Measurements from ENCODE around the gene CGREF1.
A peak's percentile ranks its signal among the peaks of the same experiment; 100 is the strongest.

Gene CGREF1

DNA sequence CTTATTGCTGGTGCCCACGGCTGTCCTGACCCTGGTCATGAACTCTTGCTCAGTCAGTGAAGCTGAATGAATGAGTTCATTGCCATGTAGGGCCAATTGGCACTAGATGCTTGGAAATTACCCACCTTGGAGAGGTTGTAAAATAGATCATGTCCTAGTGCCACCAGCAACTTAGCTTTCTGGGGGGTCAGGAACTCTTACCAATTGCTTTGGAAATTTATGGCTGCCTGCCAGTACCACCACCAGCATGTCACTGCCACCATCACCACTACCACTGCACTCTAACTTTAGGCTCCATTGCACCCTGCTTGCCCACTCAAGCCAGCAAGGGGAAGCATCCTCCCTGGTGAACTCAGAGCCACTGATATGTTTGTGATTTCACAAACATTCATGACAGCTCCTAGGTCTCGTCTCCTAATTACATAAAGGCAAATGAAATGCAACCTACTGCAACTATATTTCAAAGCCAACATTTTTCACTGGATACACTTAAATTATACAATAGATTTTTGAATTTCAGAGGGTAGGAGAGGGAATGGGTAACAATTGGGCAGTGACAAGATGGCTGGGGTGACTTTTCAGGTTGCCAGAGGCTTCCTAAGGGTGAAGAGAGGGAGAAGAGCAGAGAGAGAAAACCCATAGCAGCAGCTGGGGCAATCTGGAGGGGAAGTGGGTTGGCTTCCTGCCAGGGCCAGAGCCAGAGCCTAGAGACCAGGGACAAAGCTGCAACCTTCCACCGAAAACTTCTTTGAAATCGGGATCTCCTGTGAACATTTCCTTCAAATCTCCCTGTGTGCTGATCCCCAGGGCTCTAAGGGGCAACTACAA lies 44.0 kb downstream of the CGREF1 start:
- no peaks in the 10 kb centered on the region for H3K36me3 ChIP-seq (ENCODE audit: control insufficient read depth in 1 of 2, insufficient read depth in 2 of 2, low read length in 2 of 2)
- H3K4me1 ChIP-seq (ENCODE audit: control insufficient read depth in 1 of 2, insufficient read depth in 2 of 2, low read length in 2 of 2) = peaks cover 16 to 53% of the 10 kb centered on the region in 2 donors
- H3K27ac ChIP-seq (ENCODE audit: low read length) = no peak overlapping the region

GRCh38 chr2:27073782-27074181 lies 45.1 kb downstream of the CGREF1 start:
- Histone ChIP-seq H3K27ac (ENCODE audit: low read length) (peak overlapping the region; percentile 28), H3K36me3 (ENCODE audit: control insufficient read depth in 1 of 2, insufficient read depth in 2 of 2, low read length in 2 of 2) (peaks cover 6 to 8% of the 10 kb centered on the region in 2 donors), H3K9me3 (ENCODE audit: control insufficient read depth in 1 of 2, low read length in 2 of 2) (no peaks in the 10 kb centered on the region), H3K4me1 (ENCODE audit: control insufficient read depth in 1 of 2, insufficient read depth in 2 of 2, low read length in 2 of 2) (peaks cover 23 to 64% of the 10 kb centered on the region in 2 donors), H3K27me3 (ENCODE audit: low read depth, low read length) (no peaks in the 10 kb centered on the region), H3K4me3 (ENCODE audit: low read depth in 1 of 2, low read length in 2 of 2) (no peak overlapping the region)

More for the DNA sequence above, 44.0 kb downstream of the CGREF1 start:
- no peaks in the 10 kb centered on the region for H3K9me3 ChIP-seq (ENCODE audit: control insufficient read depth in 1 of 2, low read length in 2 of 2)
- no peaks in the 10 kb centered on the region for H3K27me3 ChIP-seq (ENCODE audit: low read depth, low read length)
- H3K4me3 ChIP-seq (ENCODE audit: low read depth in 1 of 2, low read length in 2 of 2) = no peak overlapping the region

- H3K27me3 ChIP-seq (ENCODE audit: low read depth, low read length) = no peaks in the 10 kb centered on the region
- peak overlapping the region; percentile 88 for H3K27ac ChIP-seq (ENCODE audit: low read length)
- peaks cover 8 to 16% of the 10 kb centered on the region in 2 donors for H3K36me3 ChIP-seq (ENCODE audit: control insufficient read depth in 1 of 2, insufficient read depth in 2 of 2, low read length in 2 of 2)
- peaks cover 23 to 73% of the 10 kb centered on the region in 2 donors for H3K4me1 ChIP-seq (ENCODE audit: control insufficient read depth in 1 of 2, insufficient read depth in 2 of 2, low read length in 2 of 2)
- peak overlapping the region in 1 of 2 donors; percentile 97 for H3K4me3 ChIP-seq (ENCODE audit: low read depth in 1 of 2, low read length in 2 of 2)
- no peaks in the 10 kb centered on the region for H3K9me3 ChIP-seq (ENCODE audit: control insufficient read depth in 1 of 2, low read length in 2 of 2)
Measured at GRCh38 chr2:27072920-27073319, 46.0 kb downstream of the CGREF1 start.

GRCh38 chr2:27071990-27072830 lies 46.7 kb downstream of the CGREF1 start:
- Histone ChIP-seq H3K36me3 (ENCODE audit: control insufficient read depth in 1 of 2, insufficient read depth in 2 of 2, low read length in 2 of 2) (peaks cover 8 to 23% of the 10 kb centered on the region in 2 donors), H3K9me3 (ENCODE audit: control insufficient read depth in 1 of 2, low read length in 2 of 2) (no peaks in the 10 kb centered on the region), H3K27me3 (ENCODE audit: low read depth, low read length) (no peaks in the 10 kb centered on the region), H3K4me3 (ENCODE audit: low read depth in 1 of 2, low read length in 2 of 2) (peak overlapping the region; percentile 60 to 97), H3K4me1 (ENCODE audit: control insufficient read depth in 1 of 2, insufficient read depth in 2 of 2, low read length in 2 of 2) (peaks cover 23 to 77% of the 10 kb centered on the region in 2 donors), H3K27ac (ENCODE audit: low read length) (peak overlapping the region; percentile 88)

GRCh38 chr2:27071277-27071989 lies 47.5 kb downstream of the CGREF1 start, which contains the start of gene OST4:
OST4 (minus strand) TSS chr2:27071654.
- Histone ChIP-seq H3K27me3 (ENCODE audit: low read depth, low read length) (no peaks in the 10 kb centered on the region), H3K4me1 (ENCODE audit: control insufficient read depth in 1 of 2, insufficient read depth in 2 of 2, low read length in 2 of 2) (peaks cover 23 to 73% of the 10 kb centered on the region in 2 donors), H3K27ac (ENCODE audit: low read length) (peak within 1 kb of the TSS; percentile 90), H3K4me3 (ENCODE audit: low read depth in 1 of 2, low read length in 2 of 2) (peak within 1 kb of the TSS; percentile 97 to 98), H3K9me3 (ENCODE audit: control insufficient read depth in 1 of 2, low read length in 2 of 2) (no peaks in the 10 kb centered on the region), H3K36me3 (ENCODE audit: control insufficient read depth in 1 of 2, insufficient read depth in 2 of 2, low read length in 2 of 2) (peaks cover 8 to 23% of the 10 kb centered on the region in 2 donors)

- Histone ChIP-seq H3K9me3 (ENCODE audit: control insufficient read depth in 1 of 2, low read length in 2 of 2) (no peaks in the 10 kb centered on the region), H3K36me3 (ENCODE audit: control insufficient read depth in 1 of 2, insufficient read depth in 2 of 2, low read length in 2 of 2) (peaks cover 8 to 23% of the 10 kb centered on the region in 2 donors), H3K27me3 (ENCODE audit: low read depth, low read length) (no peaks in the 10 kb centered on the region), H3K27ac (ENCODE audit: low read length) (peak overlapping the region; percentile 90), H3K4me3 (ENCODE audit: low read depth in 1 of 2, low read length in 2 of 2) (peak overlapping the region; percentile 97 to 98), H3K4me1 (ENCODE audit: control insufficient read depth in 1 of 2, insufficient read depth in 2 of 2, low read length in 2 of 2) (peaks cover 23 to 70% of the 10 kb centered on the region in 2 donors)
Measured at GRCh38 chr2:27070653-27071276, 48.2 kb downstream of the CGREF1 start.

- Histone ChIP-seq H3K36me3 (ENCODE audit: control insufficient read depth in 1 of 2, insufficient read depth in 2 of 2, low read length in 2 of 2) (peaks cover 13 to 27% of the 10 kb centered on the region in 2 donors), H3K27me3 (ENCODE audit: low read depth, low read length) (no peaks in the 10 kb centered on the region), H3K4me1 (ENCODE audit: control insufficient read depth in 1 of 2, insufficient read depth in 2 of 2, low read length in 2 of 2) (peaks cover 23 to 64% of the 10 kb centered on the region in 2 donors), H3K27ac (ENCODE audit: low read length) (peak overlapping the region; percentile 90), H3K9me3 (ENCODE audit: control insufficient read depth in 1 of 2, low read length in 2 of 2) (no peaks in the 10 kb centered on the region), H3K4me3 (ENCODE audit: low read depth in 1 of 2, low read length in 2 of 2) (peak overlapping the region; percentile 97 to 98)
Measured at GRCh38 chr2:27069961-27070618, 48.8 kb downstream of the CGREF1 start.

DNA sequence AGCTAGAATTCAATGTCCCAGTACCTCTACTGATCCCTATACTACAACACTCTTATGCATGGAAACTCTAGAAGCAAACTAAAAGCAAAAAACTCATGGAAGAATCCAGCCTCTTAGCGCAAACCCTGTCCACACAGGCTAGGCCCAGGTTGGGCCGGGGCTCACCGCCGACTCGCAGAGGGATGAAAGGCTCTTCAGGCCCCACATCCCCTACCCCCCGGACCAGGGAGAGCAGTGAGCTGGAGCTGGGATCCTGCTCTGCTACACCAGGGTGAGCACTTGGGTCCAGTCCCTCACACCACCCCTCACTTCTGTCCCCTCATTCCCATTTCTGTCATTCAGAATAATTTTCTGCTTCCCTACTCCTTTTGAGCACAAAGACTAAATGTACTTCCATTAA lies 49.5 kb downstream of the CGREF1 start:
- H3K9me3 ChIP-seq (ENCODE audit: control insufficient read depth in 1 of 2, low read length in 2 of 2) = no peaks in the 10 kb centered on the region
- H3K27ac ChIP-seq (ENCODE audit: low read length) = no peak overlapping the region
- no peaks in the 10 kb centered on the region for H3K27me3 ChIP-seq (ENCODE audit: low read depth, low read length)
- H3K36me3 ChIP-seq (ENCODE audit: control insufficient read depth in 1 of 2, insufficient read depth in 2 of 2, low read length in 2 of 2) = peaks cover 13 to 29% of the 10 kb centered on the region in 2 donors
- H3K4me1 ChIP-seq (ENCODE audit: control insufficient read depth in 1 of 2, insufficient read depth in 2 of 2, low read length in 2 of 2) = peaks cover 18 to 57% of the 10 kb centered on the region in 2 donors
- H3K4me3 ChIP-seq (ENCODE audit: low read depth in 1 of 2, low read length in 2 of 2) = no peak overlapping the region

GRCh38 chr2:27067385-27067784 lies 51.5 kb downstream of the CGREF1 start:
- Histone ChIP-seq H3K4me1 (ENCODE audit: control insufficient read depth in 1 of 2, insufficient read depth in 2 of 2, low read length in 2 of 2) (peaks cover 15 to 37% of the 10 kb centered on the region in 2 donors), H3K4me3 (ENCODE audit: low read depth in 1 of 2, low read length in 2 of 2) (no peak overlapping the region), H3K9me3 (ENCODE audit: control insufficient read depth in 1 of 2, low read length in 2 of 2) (no peaks in the 10 kb centered on the region), H3K27ac (ENCODE audit: low read length) (no peak overlapping the region), H3K27me3 (ENCODE audit: low read depth, low read length) (no peaks in the 10 kb centered on the region), H3K36me3 (ENCODE audit: control insufficient read depth in 1 of 2, insufficient read depth in 2 of 2, low read length in 2 of 2) (peaks cover 18 to 29% of the 10 kb centered on the region in 2 donors)

DNA sequence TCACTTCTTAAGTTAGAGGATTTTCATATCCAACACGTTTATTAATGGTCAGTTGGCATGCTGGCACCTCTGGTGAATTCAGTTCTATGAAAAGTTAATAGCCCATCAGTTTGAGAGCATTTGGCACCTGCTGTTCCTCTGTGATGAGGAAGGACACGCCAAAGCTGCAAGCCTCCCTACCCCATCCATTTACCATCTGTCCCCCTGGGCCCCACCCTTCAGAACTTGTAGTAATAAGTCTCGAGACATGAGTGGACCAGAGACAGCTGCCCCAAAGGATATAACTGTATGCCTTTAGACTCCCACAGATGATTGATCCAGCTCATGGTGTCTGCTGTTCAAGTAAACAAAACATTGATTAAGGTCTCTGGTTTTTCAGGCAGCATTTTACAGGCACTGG lies 53.8 kb downstream of the CGREF1 start:
- Histone ChIP-seq H3K4me3 (ENCODE audit: low read depth in 1 of 2, low read length in 2 of 2) (no peak overlapping the region), H3K27ac (ENCODE audit: low read length) (no peak overlapping the region), H3K9me3 (ENCODE audit: control insufficient read depth in 1 of 2, low read length in 2 of 2) (no peaks in the 10 kb centered on the region), H3K27me3 (ENCODE audit: low read depth, low read length) (no peaks in the 10 kb centered on the region), H3K36me3 (ENCODE audit: control insufficient read depth in 1 of 2, insufficient read depth in 2 of 2, low read length in 2 of 2) (peaks cover 18 to 33% of the 10 kb centered on the region in 2 donors), H3K4me1 (ENCODE audit: control insufficient read depth in 1 of 2, insufficient read depth in 2 of 2, low read length in 2 of 2) (peaks cover 11 to 27% of the 10 kb centered on the region in 2 donors)
